A673 (cell line): ENCODE data around the gene ELF1. TPM values are rescaled to one million over a fixed set of nuclear protein-coding genes. Genes with fewer than 3 reads are reported as not detected.
"Not testable (repeated sequence)": the region's sequence is repeated elsewhere in the genome, so short reads cannot be mapped to it uniquely, and the experiment has no call there.

Experiments
- BruUV-seq: library from RNA; stranded (reverse); fragments of 400-500 nt; replicated peaks from 2 replicates; lab custom pipeline; 2021; lab: Mats Ljungman, UMichigan
- CTCF ChIA-PET: fragments of 300-600 bp; sonication (Branson Sonifier 250); formaldehyde crosslinking; loops from one replicate; lab custom pipeline; 2022; ENCODE audit warnings: antibody characterized with exemption; lab: Charles Lee
- POLR2A ChIA-PET: fragments of 300-600 bp; sonication (Branson Sonifier 250); formaldehyde crosslinking; loops from one replicate; lab custom pipeline; 2022; ENCODE audit warnings: antibody characterized with exemption; ENCODE audit not compliant: low non-redundant PET; lab: Charles Lee
- DNase-seq: peaks from one replicate; pipeline ENCODE4 v3.0.0-alpha.2; 2015; ENCODE audit warnings: low spot score
- H3K27ac ChIP-seq: fragments of 200-600 bp; sonication (generic); 2 replicates; pipeline ENCODE4 v1.5.1; 2016; ENCODE audit warnings: mixed run types, low read depth, mild to moderate bottlenecking, mixed read lengths, antibody characterized with exemption, low read length; ENCODE audit not compliant: poor library complexity, severe bottlenecking
- H3K27me3 ChIP-seq: fragments of 200-600 bp; sonication (generic); replicated peaks from 2 replicates; pipeline ENCODE4 v1.6.1; 2017; ENCODE audit warnings: mixed run types, low read depth, mild to moderate bottlenecking, mixed read lengths, antibody characterized with exemption, low read length; ENCODE audit not compliant: insufficient read depth, poor library complexity
- H3K36me3 ChIP-seq: fragments of 200-600 bp; sonication (generic); 2 replicates; pipeline ENCODE4 v1.6.1; 2016; ENCODE audit warnings: mixed run types, mild to moderate bottlenecking, mixed read lengths, antibody characterized with exemption, low read length; ENCODE audit not compliant: insufficient read depth, poor library complexity, severe bottlenecking
- H3K4me1 ChIP-seq: fragments of 200-600 bp; sonication (generic); 2 replicates; pipeline ENCODE4 v1.6.1; 2017; ENCODE audit warnings: mixed run types, mild to moderate bottlenecking, mixed read lengths, antibody characterized with exemption, low read length; ENCODE audit not compliant: insufficient read depth, poor library complexity, severe bottlenecking
- H3K4me3 ChIP-seq: fragments of 200-600 bp; sonication (generic); 2 replicates; pipeline ENCODE4 v1.5.1; 2016; ENCODE audit warnings: low read depth, mixed run types, mild to moderate bottlenecking, mixed read lengths, low read length; ENCODE audit not compliant: poor library complexity, severe bottlenecking
- H3K9me3 ChIP-seq: fragments of 200-600 bp; sonication (generic); 2 replicates; pipeline ENCODE4 v1.6.1; 2016; ENCODE audit warnings: mixed run types, low read depth, mild to moderate bottlenecking, mixed read lengths, antibody characterized with exemption, low read length; ENCODE audit not compliant: poor library complexity, severe bottlenecking
- CTCF ChIP-seq: fragments of 300-800, 200-600 bp; sonication (generic); conservative IDR thresholded peaks from 2 replicates; pipeline ENCODE4 v1.5.1; 2017; ENCODE audit warnings: low read depth, mild to moderate bottlenecking, antibody characterized with exemption, low read length, moderate library complexity, mixed read lengths
- EZH2 ChIP-seq: fragments of 200-600 bp; sonication (generic); IDR thresholded peaks from 2 replicates; pipeline ENCODE4 v1.6.1; 2017; ENCODE audit warnings: borderline replicate concordance, low read depth, mild to moderate bottlenecking, mixed read lengths, antibody characterized with exemption, low read length; ENCODE audit not compliant: poor library complexity, severe bottlenecking
- intact Hi-C: fragments of 100-400 bp; cut with micrococcal nuclease; formaldehyde crosslinking; loops from one replicate; pipeline ENCODE4 v1.10.0; 2022; ENCODE audit not compliant: unreplicated experiment
- total RNA-seq: library from RNA; stranded (reverse); gene quantifications from 2 replicates; pipeline ENCODE4 v1.2.3, GENCODE V29; 2021

The ELF1 gene
- total RNA-seq, 1 experiment from 2014 or later = 31.5 TPM

- no peak for TF ChIP-seq EZH2
- TF ChIP-seq CTCF = no peak
- H3K4me1 ChIP-seq = no peaks in the 10 kb centered on the region
- no peaks in the 10 kb centered on the region for H3K9me3 ChIP-seq
- no TSS peak for BruUV-seq
- no peak for DNase-seq
- H3K4me3 ChIP-seq = no peak overlapping the region
- CTCF ChIA-PET = no interaction called here
- intact Hi-C loops = no loop called here
- H3K27me3 ChIP-seq = no peaks in the 10 kb centered on the region
- peaks cover 13% of the 10 kb centered on the region for H3K36me3 ChIP-seq
- POLR2A ChIA-PET = no interaction called here
- no peak overlapping the region for H3K27ac ChIP-seq
Measured at GRCh38 chr13:40931719-40932118, 87.4 kb downstream of the ELF1 start.

- CTCF ChIA-PET, H3K27me3 ChIP-seq: not testable (repeated sequence)
Measured at GRCh38 chr13:40929883-40930282, 89.2 kb downstream of the ELF1 start.

GRCh38 chr13:40928980-40929379, 90.1 kb downstream of the ELF1 start:
- ChIA-PET CTCF (no interaction called here), POLR2A (no interaction called here)
- DNase-seq = no peak
- no peak for TF ChIP-seq EZH2
- no peak for TF ChIP-seq CTCF
- no peak overlapping the region for H3K4me3 ChIP-seq
- no peaks in the 10 kb centered on the region for H3K4me1 ChIP-seq
- no peak overlapping the region for H3K27ac ChIP-seq
- intact Hi-C loops = no loop called here
- H3K9me3 ChIP-seq = no peaks in the 10 kb centered on the region
- no TSS peak for BruUV-seq
- no peaks in the 10 kb centered on the region for H3K27me3 ChIP-seq
- peaks cover 13% of the 10 kb centered on the region for H3K36me3 ChIP-seq

More at GRCh38 chr13:40929883-40930282, 89.2 kb downstream of the ELF1 start:
- intact Hi-C loops, H3K27ac ChIP-seq, POLR2A ChIA-PET, H3K9me3 ChIP-seq, BruUV-seq, H3K4me1 ChIP-seq, DNase-seq, H3K4me3 ChIP-seq: not testable (repeated sequence)
- H3K36me3 ChIP-seq = peaks cover 13% of the 10 kb centered on the region

GRCh38 chr13:40927929-40928328, 91.2 kb downstream of the ELF1 start:
- intact Hi-C loops = no loop called here
- ChIA-PET CTCF (no interaction called here), POLR2A (no interaction called here)
- no peaks in the 10 kb centered on the region for H3K4me1 ChIP-seq
- BruUV-seq = no TSS peak
- TF ChIP-seq EZH2 (no peak), CTCF (no peak)
- peaks cover 4% of the 10 kb centered on the region for H3K36me3 ChIP-seq
- H3K27ac ChIP-seq = no peak overlapping the region
- no peaks in the 10 kb centered on the region for H3K9me3 ChIP-seq
- H3K4me3 ChIP-seq = no peak overlapping the region
- H3K27me3 ChIP-seq = no peaks in the 10 kb centered on the region
- no peak for DNase-seq
